ENCODE data around the gene ANKRD13A. TPM values are rescaled to one million over a fixed set of nuclear protein-coding genes. Genes with fewer than 3 reads are reported as not detected.

Gene ANKRD13A
- total and polyA plus RNA-seq, 7 donors: 21.6 to 85.3 (median 72.4) TPM

- H3K27ac ChIP-seq: peak overlapping the region; percentile 75 to 81 (median 80)
- peaks cover 0 to 6% (median 0%) of the 10 kb centered on the region in 4 donors for H3K36me3 ChIP-seq
- no peaks in the 10 kb centered on the region for H3K27me3 ChIP-seq
- H3K4me3 ChIP-seq: peak overlapping the region; percentile 83 to 98 (median 96)
- WGBS, 2 donors: 1 to 3% methylated on average over 17 of the region's 17 CpGs
- H3K4me1 ChIP-seq: peaks cover 0 to 43% (median 29%) of the 10 kb centered on the region in 4 donors
- intact Hi-C loops (cut with DNase I): loop anchor here (5.0 to 10.0 kb wide), 2 partner anchors 285 to 432 kb away; partner anchors contain the start of gene FAM222A
- no peaks in the 10 kb centered on the region for H3K9me3 ChIP-seq
- no peak for DNase-seq
- TF ChIP-seq POLR2AphosphoS5 (IDR thresholded peaks at IDR 0.05) (no peak), POLR2A (IDR thresholded peaks at IDR 0.05) (no peak), EP300 (IDR thresholded peaks at IDR 0.05) (no peak), CTCF (IDR thresholded peaks at IDR 0.05) (no peak)
These were observed 814 bp downstream of the ANKRD13A start for GRCh38 chr12:109999983-110000505.

DNA sequence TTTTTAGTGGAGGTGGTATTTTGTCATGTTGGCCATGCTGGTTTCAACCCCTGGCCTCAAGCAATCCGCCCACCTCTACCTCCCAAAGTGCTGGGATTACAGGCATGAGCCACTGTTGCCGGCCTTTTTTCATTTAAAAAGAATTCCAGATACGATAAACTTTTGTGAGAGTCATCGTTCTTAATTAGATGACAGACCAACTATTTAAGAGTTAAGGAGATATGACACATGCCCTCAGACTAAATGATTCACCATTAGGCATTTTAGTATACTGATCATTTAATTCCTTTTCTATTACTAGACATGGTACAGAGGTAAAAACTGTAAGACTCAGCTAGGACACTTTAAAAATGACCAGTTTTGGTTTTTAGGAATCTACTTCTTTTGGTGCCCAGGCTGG, 2.4 kb downstream of the ANKRD13A start:
- intact Hi-C loops (cut with DNase I): no loop called here
- Histone ChIP-seq H3K4me3 (no peak overlapping the region), H3K27me3 (no peaks in the 10 kb centered on the region), H3K4me1 (peaks cover 0 to 33% (median 20%) of the 10 kb centered on the region in 4 donors), H3K36me3 (peaks cover 0 to 6% (median 0%) of the 10 kb centered on the region in 4 donors), H3K9me3 (no peaks in the 10 kb centered on the region), H3K27ac (peak overlapping the region in 1 of 4 donors; percentile 27)
- DNase-seq: no peak
- 92 to 93% methylated on average over 4 of the region's 4 CpGs for WGBS, 2 donors
- TF ChIP-seq POLR2AphosphoS5 (IDR thresholded peaks at IDR 0.05) (no peak), EP300 (IDR thresholded peaks at IDR 0.05) (no peak), POLR2A (IDR thresholded peaks at IDR 0.05) (no peak), CTCF (IDR thresholded peaks at IDR 0.05) (no peak)

DNA sequence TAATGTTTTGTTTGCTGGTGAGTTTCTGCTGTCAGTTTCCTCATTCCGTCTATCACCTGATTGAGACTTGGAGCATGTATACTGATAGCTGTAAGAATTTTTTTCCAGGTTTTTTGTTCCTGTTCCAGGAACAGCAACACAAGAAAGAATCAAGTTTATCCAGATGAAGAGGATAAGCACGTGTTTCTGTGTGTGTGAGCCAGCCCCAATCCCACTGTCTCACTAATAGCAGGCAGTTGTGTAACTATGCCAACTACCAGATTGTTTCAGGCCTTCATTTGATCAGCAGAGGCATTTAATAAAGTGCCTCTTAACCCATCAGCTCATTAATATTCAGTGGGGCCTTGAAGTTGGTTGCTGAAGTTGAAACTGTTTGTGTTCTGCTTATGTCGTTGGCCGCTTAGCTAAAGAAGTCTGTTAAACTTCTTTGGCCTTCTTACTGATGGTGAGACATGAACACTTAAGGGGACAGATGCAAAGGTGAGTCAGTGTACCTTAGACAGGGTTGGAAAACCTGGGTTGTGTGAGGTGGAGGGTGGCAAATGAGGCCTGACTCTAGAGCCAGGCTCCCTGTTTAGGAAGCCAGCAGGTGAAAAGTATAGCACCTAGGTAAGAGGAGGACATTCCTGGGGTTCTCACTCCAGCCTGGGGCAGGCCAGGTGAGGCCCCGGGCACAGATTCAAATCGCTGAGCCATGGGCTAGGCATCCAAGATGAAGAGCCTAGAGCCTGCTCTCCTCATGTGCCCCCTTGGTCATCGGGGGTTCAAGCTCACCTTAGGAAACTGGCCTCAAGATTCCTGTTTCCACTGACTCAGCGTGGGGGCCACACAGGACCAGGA, 3.7 kb downstream of the ANKRD13A start:
- Histone ChIP-seq H3K27ac (peak overlapping the region in 1 of 4 donors; percentile 27), H3K4me3 (no peak overlapping the region), H3K4me1 (peaks cover 0 to 31% (median 19%) of the 10 kb centered on the region in 4 donors), H3K27me3 (no peaks in the 10 kb centered on the region), H3K9me3 (no peaks in the 10 kb centered on the region), H3K36me3 (peaks cover 0 to 6% (median 0%) of the 10 kb centered on the region in 4 donors)
- DNase-seq: no peak
- intact Hi-C loops (cut with DNase I): no loop called here
- WGBS, 2 donors: 51 to 77% methylated on average over 8 of the region's 8 CpGs
- TF ChIP-seq EP300 (IDR thresholded peaks at IDR 0.05) (no peak), POLR2A (IDR thresholded peaks at IDR 0.05) (no peak), POLR2AphosphoS5 (IDR thresholded peaks at IDR 0.05) (no peak)

GRCh38 chr12:110004598-110004997, 5.4 kb downstream of the ANKRD13A start:
- TF ChIP-seq POLR2A (IDR thresholded peaks at IDR 0.05) (no peak), POLR2AphosphoS5 (IDR thresholded peaks at IDR 0.05) (no peak), EP300 (IDR thresholded peaks at IDR 0.05) (no peak)
- no peak overlapping the region for H3K27ac ChIP-seq
- 12 to 36% methylated on average over 4 of the region's 4 CpGs for WGBS, 2 donors
- no peaks in the 10 kb centered on the region for H3K9me3 ChIP-seq
- H3K4me3 ChIP-seq: no peak overlapping the region
- H3K27me3 ChIP-seq: no peaks in the 10 kb centered on the region
- intact Hi-C loops (cut with DNase I): no loop called here
- DNase-seq: no peak
- peaks cover 0 to 6% (median 0%) of the 10 kb centered on the region in 4 donors for H3K36me3 ChIP-seq
- H3K4me1 ChIP-seq: peaks cover 0 to 24% (median 17%) of the 10 kb centered on the region in 4 donors

DNA sequence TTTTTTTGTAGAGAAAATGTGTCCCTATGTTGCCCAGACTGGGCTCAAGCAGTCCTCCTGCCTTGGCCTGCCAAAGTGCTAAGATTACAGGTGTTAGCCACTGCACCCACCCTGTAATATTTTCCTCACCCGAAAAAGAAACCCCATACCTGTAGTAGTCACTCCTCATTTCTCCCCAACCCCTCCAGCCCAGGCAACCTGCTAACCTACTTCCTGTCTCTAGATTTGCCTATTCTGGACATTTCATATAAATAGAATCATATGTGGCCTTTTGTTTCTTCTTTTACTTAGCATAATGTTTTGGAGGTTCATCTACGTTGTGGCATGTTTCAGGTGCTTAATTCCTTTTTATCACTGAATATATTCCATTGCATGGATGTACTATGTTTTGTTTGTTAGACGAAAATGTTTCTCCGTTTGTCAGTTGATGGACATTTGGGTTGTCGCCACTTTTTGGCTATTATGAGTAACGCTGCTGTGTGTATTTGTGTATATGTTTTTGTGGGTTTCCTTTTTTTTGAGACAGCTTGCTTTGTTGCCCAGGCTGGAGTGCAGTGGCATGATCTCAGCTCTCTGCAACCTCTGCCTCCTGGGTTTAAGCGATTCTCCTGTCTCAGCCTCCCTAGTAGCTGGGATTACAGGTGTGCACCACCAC, 6.2 kb downstream of the ANKRD13A start:
- no peaks in the 10 kb centered on the region for H3K27me3 ChIP-seq
- H3K4me1 ChIP-seq: peaks cover 0 to 20% (median 12%) of the 10 kb centered on the region in 4 donors
- no peak overlapping the region for H3K27ac ChIP-seq
- TF ChIP-seq EP300 (IDR thresholded peaks at IDR 0.05) (no peak), POLR2AphosphoS5 (IDR thresholded peaks at IDR 0.05) (no peak), POLR2A (IDR thresholded peaks at IDR 0.05) (no peak), CTCF (IDR thresholded peaks at IDR 0.05) (no peak)
- no peak for DNase-seq
- H3K36me3 ChIP-seq: peaks cover 0 to 6% (median 0%) of the 10 kb centered on the region in 4 donors
- 66 to 73% methylated on average over 7 of the region's 7 CpGs for WGBS, 2 donors
- intact Hi-C loops (cut with DNase I): no loop called here
- H3K4me3 ChIP-seq: no peak overlapping the region
- H3K9me3 ChIP-seq: no peaks in the 10 kb centered on the region

Data from sigmoid colon (tissue), 7 donors.